Inferior parietal cortex (tissue), 1 donor: ENCODE results near the gene PSMC5.
"Not testable (repeated sequence)": the region's sequence is repeated elsewhere in the genome, so short reads cannot be mapped to it uniquely, and the experiment has no call there.

ENCODE experiments used
- DNase-seq: peaks from one replicate; pipeline ENCODE4 v3.0.0-alpha.2; 2016; ENCODE audit errors: extremely low spot score

The PSMC5 gene

GRCh38 chr17:63827002-63827800 is at the start of gene PSMC5, which contains the start of gene FTSJ3:
Gene PSMC5, plus strand, starts transcription at chr17:63827431. Its CDS starts 60 bp downstream, at chr17:63827491.
Gene FTSJ3, minus strand, starts transcription at chr17:63827663. Its CDS starts 761 bp downstream, at chr17:63826902.
- peak; percentile 97 for DNase-seq

GRCh38 chr17:63780507-63780906 is 46.7 kb upstream of the PSMC5 start:
- DNase-seq = no peak

- no peak for DNase-seq
Measured at GRCh38 chr17:63780928-63781327, 46.3 kb upstream of the PSMC5 start.

- DNase-seq = no peak
Measured at GRCh38 chr17:63783522-63783921, 43.7 kb upstream of the PSMC5 start.

GRCh38 chr17:63785556-63785955 is 41.7 kb upstream of the PSMC5 start:
- no peak for DNase-seq

- no peak for DNase-seq
Measured at GRCh38 chr17:63786117-63786516, 41.1 kb upstream of the PSMC5 start.

GRCh38 chr17:63786971-63787711 is 40.1 kb upstream of the PSMC5 start:
- DNase-seq = no peak

- no peak for DNase-seq
Measured at GRCh38 chr17:63790057-63790456, 37.2 kb upstream of the PSMC5 start.

- no peak for DNase-seq
Measured at GRCh38 chr17:63792055-63792729, 35.0 kb upstream of the PSMC5 start.

- DNase-seq = not testable (repeated sequence)
Measured at GRCh38 chr17:63796375-63796774, 30.9 kb upstream of the PSMC5 start.

GRCh38 chr17:63798572-63799106 is 28.6 kb upstream of the PSMC5 start:
- DNase-seq = no peak

GRCh38 chr17:63800783-63801182 is 26.4 kb upstream of the PSMC5 start:
- DNase-seq = no peak

GRCh38 chr17:63804328-63804727 is 22.9 kb upstream of the PSMC5 start:
- DNase-seq = no peak

- DNase-seq = no peak
Measured at GRCh38 chr17:63805591-63805990, 21.6 kb upstream of the PSMC5 start.

- no peak for DNase-seq
Measured at GRCh38 chr17:63809970-63810369, 17.3 kb upstream of the PSMC5 start.

- no peak for DNase-seq
Measured at GRCh38 chr17:63816123-63816522, 11.1 kb upstream of the PSMC5 start.

- DNase-seq = no peak
Measured at GRCh38 chr17:63816669-63817068, 10.6 kb upstream of the PSMC5 start.

GRCh38 chr17:63817736-63818385 is 9.4 kb upstream of the PSMC5 start:
- DNase-seq = no peak

GRCh38 chr17:63819131-63819530 is 8.1 kb upstream of the PSMC5 start:
- DNase-seq = no peak

GRCh38 chr17:63819585-63820537 is 7.4 kb upstream of the PSMC5 start:
- DNase-seq = no peak
